Mesenteric fat pad (tissue), 1 donor: ENCODE measurements around the gene MAG. TPM values are rescaled to one million over a fixed set of nuclear protein-coding genes. Genes with fewer than 3 reads are reported as not detected.

ENCODE experiments used
- DNase-seq: peaks from one replicate; pipeline ENCODE4 v3.0.0-alpha.2; 2020; ENCODE audit warnings: low spot score
- total RNA-seq: library from RNA; stranded (reverse); fragmentation: NEBNext Ultra II Directional; extraction: Animal tissue kit (Norgen Biotek cat#: 25700); gene quantifications from one replicate; pipeline ENCODE4 v1.2.1, GENCODE V29; 2021
- donor health status: DM: yes; HTN: yes; CAD: no.

Gene MAG
- total RNA-seq, 1 donor from 2014 or later: not detected

DNA sequence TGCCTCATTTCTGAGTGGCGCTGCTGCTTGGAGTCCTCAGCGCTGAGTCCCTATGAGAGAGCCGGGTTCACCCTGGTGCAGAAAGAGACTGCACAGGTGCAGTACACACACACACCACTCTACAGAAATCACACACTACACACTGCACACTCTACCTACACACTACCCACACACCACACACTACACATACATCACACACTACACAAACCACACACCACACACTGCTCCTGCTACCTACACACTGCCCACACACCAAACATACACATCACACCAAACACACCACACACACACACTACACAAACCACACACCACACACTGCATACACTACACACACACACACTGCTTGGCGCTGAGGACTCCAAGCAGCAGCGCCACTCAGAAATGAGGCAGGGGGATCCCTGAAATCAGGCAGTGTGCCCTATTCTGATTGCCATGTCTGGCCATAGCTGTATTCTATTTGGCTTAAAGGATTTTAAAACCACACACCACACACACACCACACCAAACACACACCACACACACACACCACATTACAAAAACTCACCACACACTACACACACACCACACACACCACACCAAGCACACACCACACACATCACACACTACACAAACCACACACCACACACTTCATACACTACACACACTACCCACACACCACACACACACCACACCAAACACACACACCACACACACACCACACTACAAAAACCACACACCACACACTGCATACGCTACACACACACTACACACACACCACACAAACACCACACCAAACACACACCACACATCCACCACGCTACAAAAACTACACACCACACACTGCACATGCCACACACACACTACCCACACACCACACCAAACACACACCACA is 4.9 kb downstream of the MAG start:
- DNase-seq: no peak

DNA sequence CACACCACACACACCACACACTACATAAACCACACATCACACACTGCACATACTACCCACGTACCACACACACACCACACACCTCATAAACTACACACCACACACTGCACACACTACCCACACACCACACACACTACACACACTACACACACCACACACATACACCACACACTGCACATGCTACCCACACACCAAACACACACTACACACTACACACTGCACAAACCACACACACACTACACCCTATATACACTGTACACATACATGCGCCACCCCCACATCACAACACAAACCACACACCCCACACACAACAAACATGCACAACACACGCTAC is 5.5 kb downstream of the MAG start:
- no peak for DNase-seq

DNA sequence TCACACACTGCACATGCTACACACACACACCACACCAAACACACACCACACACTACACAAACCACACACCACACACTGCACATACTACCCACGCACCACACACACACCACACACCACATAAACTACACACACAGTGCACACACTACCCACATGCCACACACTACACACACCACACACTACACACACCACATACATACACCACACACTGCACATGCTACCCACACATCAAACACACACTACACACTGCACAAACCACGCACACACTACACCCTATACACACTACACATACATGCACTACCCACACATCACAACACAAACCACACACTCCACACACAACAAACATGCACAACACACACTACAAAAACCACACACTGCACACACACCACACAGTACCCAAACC is 6.0 kb downstream of the MAG start:
- DNase-seq: no peak

DNA sequence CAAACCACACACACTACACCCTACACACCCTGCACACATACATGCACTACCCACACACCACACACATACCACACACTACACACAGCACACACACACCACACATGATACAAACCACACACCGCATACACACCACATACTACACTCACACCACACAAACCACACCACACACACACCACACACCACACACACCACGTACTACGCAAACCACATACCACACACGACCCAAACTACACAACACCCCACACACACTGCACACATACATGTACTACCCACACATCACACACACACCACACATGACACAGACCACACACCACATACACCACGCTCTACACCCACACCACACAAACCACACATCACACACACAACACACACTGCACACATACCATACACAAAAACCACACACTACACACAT is 6.6 kb downstream of the MAG start:
- DNase-seq: no peak

DNA sequence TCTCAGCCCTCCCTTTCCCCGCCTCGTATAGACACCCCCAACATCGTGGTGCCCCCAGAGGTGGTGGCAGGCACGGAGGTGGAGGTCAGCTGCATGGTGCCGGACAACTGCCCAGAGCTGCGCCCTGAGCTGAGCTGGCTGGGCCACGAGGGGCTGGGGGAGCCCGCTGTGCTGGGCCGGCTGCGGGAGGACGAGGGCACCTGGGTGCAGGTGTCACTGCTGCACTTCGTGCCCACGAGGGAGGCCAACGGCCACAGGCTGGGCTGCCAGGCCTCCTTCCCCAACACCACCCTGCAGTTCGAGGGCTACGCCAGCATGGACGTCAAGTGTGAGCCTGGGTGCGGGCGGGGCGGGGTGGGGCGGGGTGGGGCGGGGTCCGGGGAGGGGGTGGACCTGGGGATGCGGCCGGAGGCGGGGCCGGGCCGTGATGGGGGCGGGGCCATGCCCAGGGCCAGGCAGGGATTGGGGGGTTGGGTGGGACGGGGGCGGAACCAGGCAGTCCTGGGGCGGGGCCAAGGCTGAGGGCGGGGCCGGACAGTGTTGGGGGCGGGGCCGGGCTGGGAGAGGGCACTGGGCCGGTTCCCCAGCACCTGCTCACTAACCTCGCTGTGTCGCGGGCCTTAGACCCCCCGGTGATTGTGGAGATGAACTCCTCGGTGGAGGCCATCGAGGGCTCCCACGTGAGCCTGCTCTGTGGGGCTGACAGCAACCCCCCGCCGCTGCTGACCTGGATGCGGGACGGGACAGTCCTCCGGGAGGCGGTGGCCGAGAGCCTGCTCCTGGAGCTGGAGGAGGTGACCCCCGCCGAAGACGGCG is 7.8 kb downstream of the MAG start:
- DNase-seq: no peak

DNA sequence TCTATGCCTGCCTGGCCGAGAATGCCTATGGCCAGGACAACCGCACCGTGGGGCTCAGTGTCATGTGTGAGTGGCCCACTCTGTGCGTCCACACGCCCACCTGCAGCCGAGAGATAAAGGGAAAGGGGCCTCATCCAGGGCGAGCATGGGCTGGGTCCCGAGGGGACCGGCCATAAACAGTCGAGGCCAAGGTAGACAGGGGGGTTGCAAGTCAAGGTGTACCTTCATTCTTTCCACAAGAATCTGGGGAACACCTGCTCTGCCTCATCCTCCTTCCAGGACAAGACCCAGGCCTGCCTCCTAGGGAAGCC is 8.3 kb downstream of the MAG start:
- DNase-seq: no peak

DNA sequence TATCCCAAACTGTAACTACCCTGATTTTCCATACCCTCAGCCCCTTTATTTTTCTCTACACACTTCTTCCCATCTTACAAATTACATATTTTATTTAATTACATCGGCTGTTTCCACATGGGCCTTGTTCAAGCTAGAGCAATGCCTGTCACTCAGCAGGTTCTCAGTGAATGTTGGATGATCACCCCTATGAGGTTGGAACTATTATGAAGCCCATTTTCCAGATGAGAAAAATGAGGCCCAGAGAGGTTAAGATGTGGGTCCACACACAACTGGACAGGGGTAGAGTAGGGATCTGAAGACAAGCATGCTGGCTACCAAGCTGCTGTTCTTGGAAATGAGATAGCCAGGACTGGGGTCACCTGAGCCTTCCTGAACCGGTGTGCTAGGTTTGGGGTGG is 10.0 kb downstream of the MAG start:
- DNase-seq: no peak

DNA sequence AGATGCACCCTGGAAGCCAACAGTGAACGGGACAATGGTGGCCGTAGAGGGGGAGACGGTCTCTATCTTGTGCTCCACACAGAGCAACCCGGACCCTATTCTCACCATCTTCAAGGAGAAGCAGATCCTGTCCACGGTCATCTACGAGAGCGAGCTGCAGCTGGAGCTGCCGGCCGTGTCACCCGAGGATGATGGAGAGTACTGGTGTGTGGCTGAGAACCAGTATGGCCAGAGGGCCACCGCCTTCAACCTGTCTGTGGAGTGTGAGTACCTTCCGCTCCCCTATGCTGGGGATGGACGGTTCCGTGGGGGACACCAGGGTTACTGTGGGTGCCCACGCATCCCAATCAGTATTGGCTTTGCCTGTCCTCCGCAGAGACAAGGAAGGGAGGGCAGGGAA is 10.5 kb downstream of the MAG start:
- no peak for DNase-seq

DNA sequence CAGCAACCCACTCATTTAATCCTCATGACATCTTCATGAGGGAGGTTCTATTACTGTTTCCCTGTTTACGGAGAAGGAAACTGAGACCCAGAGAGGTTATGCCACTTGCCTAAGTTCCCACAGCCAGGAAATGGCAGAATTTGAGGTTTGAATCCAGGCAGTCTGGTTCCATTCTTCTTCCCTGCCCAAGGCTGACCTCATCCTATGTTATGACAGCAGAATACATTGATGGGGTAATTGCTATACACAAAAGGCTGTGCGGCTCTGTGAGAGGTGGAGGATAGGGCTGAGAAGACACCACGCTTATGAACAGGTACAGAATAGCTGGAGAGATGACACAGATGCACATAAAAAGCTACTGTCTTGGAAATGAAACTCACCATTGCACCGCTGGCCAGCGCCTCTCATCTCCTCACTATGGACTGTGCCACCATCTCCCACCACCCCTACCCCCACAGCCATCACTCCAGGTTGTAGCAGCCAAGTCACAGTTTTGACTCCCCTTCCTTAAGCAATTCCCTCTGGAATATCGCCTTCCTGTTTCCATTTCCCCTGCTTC is 11.5 kb downstream of the MAG start:
- no peak for DNase-seq

DNA sequence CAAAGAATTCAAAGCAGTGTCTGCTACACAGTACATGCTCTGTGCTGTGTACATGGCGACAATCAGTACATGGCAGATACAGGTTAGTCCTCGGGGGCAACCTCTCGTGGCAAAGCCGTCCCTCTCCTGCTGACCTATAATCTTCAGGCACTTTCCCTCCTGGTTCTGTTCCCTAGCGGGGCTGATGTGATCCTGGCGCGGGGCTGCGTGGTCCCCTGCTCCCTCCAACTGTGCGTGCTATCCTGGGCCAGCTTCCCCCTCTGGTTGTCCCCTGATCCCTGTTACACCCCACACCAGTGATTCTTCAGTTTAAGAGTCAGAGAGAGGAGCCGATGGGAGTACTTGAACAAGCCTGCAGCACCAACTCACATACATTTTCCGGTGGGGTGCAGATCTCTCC is 12.1 kb downstream of the MAG start:
- no peak for DNase-seq

DNA sequence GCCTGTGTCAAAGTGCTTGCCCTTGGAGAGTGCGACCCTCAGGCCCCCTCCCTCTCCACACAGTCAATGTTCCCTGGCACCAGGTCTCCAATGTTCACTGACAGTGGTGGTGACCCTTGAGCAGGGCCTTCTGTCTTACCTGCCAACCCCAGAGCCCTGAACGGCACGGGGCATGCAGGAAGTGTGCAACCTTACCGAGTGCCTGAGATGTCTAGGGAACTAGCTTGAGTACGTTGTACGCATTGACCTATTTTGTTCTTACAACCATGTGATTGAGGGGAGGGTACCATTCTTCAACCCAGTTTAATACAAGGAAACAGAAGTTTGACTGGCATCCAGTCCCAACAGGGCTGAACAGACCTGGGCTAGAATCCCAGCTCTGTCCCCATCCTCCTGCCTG is 13.2 kb downstream of the MAG start:
- no peak for DNase-seq

DNA sequence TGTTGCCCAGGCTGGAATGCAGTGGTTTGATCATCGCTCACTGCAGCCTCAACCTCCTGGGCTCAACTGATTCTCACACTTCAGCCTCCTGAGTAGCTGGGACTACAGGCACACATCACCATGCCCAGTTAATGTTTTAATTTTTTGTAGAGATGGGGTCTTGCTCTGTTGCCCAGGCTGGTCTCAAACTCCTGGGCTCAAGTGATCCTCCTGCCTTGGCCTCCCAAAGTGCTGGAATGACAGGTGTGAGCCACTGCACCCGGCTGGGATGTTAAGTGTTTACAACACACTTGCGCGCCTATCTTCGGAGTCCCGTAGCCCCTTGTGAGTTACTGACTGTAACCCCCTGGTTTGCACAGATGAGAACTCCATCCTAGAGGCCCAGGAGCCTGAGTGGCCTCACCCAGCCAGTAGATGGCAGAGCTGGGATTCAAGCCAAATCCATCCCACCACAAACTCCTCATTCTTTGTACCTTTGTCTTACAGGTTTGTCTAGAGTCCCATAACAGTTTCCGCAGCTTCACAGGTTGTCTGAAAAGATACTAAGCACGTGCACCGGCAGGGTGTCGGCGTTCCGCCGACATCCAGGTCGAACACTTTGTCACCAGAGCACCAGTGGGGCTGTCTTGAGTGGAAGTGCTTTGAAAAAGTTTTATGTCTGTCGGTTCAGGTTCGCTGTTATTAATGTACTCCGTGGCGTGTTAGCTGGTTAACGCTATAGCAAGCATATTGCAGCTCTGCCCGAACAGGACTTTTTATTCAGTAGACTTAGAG is 14.7 kb downstream of the MAG start:
- DNase-seq: no peak

DNA sequence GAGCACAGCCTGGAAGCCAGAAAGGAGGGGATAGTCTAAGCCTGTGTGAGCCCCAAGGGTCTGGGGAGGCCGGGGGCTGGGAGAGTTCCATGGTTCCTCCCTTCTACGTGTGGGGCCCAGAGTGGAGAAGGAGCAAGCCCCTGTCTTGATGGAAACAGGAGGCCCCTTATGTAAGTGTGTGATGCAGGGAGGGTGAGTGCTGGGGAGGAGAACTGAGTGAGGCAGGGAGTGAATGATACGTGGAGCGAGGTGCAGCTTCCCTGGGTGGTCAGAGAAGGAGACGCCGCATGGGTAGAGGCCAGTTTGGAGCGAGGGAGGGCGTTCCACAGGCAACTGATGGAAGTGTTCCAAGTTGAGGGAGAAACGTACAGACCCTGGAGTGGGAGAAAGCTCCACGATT is 16.0 kb downstream of the MAG start:
- DNase-seq: no peak

DNA sequence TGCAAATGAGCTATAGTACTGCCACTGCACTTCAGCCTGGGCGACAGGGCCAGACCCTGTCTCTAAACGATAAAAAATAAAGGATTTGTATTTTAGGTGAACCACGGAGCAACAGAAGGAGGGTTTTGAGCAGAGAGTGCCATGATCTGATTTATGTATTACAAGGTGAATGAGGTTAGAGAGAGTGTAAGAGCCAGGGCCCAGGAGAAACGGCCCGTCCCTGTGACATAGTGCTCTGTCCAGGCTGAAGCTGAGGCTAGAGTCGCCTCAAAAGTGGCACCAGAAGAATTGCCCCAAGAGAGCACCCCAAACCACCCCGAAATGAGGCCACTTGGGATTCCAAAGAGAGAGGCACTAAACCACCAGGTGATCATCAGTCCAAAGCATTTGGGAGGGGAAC is 16.9 kb downstream of the MAG start:
- no peak for DNase-seq

DNA sequence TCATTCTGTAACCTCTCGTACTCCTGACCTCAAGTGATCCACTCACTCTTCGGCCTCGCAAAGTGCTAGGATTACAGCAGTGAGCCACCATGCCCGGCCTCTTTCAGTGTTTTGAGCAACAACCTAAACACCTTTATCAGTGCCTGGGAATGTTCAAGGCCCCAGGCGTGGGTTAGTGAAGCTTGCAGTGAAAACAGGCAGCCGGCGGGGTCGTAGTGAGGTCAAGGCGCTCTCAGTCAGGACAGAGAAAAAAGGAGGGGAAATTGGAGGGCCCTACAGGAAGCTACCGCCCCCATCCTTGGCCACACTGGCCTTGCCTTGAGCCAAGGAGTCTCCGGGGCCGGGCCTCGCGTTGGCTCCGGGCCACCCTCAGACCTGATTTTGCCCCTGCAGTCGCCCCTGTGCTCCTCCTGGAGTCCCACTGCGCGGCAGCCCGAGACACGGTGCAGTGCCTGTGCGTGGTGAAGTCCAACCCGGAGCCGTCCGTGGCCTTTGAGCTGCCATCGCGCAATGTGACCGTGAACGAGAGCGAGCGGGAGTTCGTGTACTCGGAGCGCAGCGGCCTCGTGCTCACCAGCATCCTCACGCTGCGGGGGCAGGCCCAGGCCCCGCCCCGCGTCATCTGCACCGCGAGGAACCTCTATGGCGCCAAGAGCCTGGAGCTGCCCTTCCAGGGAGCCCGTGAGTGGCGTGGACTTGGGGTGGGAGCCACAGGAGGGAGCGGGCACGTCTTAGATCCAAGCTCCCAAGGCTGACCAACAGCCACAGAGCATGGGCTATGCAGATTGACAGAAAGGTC is 17.7 kb downstream of the MAG start:
- no peak for DNase-seq

DNA sequence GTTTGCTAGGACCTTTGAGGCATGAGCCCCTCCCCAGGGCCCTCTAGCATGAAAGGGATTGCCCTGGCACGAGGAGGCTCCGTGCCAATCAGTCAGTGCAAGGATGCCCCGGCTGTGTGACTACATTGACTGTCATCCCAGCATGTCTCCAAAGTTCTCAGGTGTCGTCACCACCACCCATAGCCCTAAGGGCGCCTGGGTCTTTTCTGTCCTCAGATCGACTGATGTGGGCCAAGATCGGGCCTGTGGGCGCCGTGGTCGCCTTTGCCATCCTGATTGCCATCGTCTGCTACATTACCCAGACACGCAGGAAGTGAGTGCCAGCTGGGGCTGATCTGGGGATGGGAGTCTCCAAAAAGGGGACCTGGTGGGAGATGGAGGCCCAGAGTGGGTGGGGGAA is 18.4 kb downstream of the MAG start:
- DNase-seq: no peak

DNA sequence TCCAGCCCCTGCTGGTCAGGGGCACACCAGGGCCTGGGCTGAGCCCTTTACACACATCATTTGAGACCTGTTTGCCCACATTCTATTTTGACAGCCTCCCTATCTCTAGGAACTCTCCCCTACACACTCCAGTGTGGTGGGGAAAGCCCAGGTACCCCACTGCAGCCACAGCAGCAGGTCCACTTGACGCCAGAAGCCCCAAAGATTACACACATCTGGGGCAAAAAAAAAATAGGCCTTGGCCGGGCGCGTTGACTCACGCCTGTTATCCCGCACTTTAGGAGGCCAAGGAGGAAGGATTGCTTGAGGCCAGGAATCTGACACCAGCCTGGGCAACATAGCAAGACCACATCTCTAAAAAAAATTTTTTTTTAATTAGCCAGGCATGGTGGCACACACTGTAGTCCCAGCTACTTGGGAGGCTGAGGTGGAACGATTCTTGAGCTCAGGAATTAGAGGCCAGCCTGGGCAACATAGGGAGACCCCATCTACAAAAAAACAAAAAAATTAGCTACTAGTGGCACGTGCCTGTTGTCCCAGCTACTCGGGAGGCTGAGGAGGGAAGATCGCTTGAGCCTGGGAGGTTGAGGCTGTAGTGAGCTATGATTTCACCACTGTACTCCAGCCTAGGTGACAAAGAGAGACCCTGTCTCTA is 19.0 kb downstream of the MAG start:
- DNase-seq: no peak

DNA sequence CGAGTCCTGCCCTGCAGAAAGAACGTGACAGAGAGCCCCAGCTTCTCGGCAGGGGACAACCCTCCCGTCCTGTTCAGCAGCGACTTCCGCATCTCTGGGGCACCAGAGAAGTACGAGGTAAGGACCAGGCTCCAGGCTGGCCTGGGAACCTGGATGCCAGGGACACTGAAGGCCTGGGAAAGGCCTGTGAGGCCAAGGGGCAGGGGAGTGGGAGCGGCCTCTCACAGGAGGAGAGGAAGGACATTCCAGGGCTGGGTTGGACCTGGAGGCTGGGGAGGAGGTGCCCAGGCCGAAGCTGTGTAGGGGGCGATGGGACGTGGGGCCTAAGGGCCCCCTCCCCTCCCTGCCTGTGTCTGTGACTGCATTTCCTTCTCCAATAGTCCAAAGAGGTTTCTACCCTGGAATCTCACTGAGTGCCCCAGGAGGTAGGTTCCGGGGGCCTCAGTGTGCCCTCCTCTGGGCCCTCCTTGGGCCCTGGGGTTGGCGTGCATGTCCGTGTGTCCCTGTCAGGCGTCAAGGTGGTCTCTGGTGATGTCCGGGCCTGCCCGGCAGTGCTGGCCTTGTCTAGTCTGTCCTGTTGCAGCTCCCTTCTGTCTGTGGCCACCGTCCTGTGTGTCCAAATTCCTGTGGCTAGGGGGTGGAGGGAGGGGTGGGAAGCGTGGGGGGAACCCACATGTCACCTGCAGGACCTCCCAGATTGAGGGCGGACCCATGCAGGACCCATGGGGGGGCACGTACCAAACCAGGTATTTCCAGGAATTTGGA is 20.1 kb downstream of the MAG start:
- no peak for DNase-seq

DNA sequence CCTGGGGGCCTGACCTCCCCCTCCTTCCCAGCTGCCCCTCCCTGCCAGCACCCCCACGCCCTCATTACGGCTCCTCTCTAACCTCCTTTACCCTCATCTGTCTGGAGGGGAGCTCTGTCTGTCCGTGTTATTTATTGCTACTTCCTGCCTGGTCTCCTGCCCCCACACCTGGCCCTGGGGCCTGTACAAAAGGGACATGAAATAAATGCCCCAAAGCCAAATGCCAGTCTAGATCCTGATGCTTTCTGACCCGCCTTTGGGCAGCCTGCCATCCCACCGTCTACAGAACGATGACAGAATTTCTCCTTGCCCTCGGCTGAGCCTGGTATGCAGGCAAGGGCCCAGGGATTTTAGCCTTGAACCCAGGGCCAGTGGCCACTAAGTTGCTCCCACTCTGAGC is 21.6 kb downstream of the MAG start:
- no peak for DNase-seq

DNA sequence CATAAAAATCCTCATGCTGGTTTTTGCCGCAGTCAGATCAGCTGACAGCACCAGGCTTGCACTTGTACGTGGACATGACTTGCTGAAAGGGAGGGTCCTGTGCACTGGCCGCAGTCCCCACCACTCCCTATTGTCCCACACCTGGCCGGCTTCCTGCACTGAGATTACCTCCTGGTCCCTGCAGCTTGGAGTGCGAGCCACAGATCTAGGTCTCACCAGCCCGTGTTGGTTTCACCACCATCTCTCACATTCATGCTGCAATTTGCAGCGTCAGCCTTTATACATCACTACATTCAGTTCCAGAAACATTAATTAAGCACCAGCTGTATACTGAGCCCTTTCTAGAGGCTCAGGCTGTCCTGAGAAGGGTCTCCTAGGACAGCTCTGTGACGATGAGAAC is 22.1 kb downstream of the MAG start:
- no peak for DNase-seq
